ENCODE data around the gene GRB7.

DNA sequence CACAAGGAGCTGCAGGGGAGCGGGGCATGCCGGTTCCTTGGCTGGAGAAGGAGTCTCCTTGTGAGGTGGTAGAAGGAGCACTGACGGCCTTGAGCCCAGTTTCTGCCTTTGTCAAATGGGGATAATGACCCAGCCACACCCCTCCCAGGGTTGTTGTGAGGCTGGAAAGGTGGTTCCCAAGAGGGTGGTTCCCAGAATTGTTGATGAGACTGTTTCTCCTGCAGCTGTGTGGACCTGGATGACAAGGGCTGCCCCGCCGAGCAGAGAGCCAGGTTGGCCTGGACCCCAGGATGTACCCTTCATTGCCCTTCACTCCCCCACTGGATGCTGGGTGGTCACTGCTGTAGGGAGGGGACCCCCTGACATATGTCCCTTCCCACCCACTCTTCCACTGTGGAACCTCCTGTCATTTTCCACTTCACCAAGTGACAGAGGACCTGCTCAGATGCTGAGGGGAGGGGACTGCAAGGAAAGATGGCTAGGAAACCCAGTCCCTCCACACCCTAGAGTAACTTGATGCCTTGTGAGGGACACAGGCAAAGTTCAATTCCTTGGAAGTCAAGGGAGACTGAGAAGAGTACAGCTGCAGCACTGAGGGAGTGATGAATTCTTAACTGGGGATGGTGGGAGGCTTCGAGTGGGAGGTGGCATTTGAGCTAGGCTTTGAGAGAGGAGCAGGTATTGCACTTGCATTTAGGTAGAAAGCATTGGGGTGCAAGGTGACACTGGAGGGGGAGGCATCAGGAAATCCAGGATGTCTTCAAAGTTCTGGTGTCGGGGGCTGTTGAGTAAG lies 18.0 kb upstream of the GRB7 start:
- TF ChIP-seq POLR2A (IDR thresholded peaks at IDR 0.05) = no peak
- TF ChIP-seq, protein P1, sequence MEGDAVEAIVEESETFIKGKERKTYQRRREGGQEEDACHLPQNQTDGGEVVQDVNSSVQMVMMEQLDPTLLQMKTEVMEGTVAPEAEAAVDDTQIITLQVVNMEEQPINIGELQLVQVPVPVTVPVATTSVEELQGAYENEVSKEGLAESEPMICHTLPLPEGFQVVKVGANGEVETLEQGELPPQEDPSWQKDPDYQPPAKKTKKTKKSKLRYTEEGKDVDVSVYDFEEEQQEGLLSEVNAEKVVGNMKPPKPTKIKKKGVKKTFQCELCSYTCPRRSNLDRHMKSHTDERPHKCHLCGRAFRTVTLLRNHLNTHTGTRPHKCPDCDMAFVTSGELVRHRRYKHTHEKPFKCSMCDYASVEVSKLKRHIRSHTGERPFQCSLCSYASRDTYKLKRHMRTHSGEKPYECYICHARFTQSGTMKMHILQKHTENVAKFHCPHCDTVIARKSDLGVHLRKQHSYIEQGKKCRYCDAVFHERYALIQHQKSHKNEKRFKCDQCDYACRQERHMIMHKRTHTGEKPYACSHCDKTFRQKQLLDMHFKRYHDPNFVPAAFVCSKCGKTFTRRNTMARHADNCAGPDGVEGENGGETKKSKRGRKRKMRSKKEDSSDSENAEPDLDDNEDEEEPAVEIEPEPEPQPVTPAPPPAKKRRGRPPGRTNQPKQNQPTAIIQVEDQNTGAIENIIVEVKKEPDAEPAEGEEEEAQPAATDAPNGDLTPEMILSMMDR (IDR thresholded peaks at IDR 0.05) = no peak
- no peak for TF ChIP-seq EP300 (IDR thresholded peaks at IDR 0.05)
